ENCODE data around the gene SLC25A21. TPM values are rescaled to one million over a fixed set of nuclear protein-coding genes. Genes with fewer than 3 reads are reported as not detected.

SLC25A21 gene
- total RNA-seq, 1 experiment from 2014 or later, result 7.1 TPM

DNA sequence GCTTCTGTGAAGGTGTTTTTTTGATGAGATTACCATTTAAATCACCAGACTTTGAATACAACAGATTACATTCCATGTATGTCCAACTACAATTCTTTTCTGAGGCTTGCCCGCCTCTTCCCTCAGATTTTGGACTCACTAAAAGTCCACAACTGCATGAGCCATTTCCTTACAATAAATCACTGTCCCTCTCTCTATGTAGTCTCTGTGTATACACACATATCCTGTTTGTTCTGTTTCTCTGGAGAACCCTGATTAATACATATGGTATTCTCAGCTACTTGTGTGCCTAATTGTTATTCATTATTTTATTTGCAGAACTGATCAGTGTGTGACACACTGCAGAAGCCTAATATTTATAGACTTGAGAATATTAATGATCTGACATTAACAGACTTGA, 22.9 kb upstream of the SLC25A21 start:
- H3K27me3 Mint-ChIP-seq (ENCODE audit: low read depth), result peaks cover 20% of the 10 kb centered on the region
- no peak for DNase-seq
- no peak overlapping the region for H3K27ac ChIP-seq (ENCODE audit: insufficient read length, low read depth, low read length)
- no peak overlapping the region for H2AFZ ChIP-seq (ENCODE audit: low read length)
- H3K56ac ChIP-seq (ENCODE audit: insufficient read length, low read depth, low read length), result no peak overlapping the region
- no peak overlapping the region for H3K18ac ChIP-seq (ENCODE audit: insufficient read length, low read depth, low read length)
- H3K4ac ChIP-seq (ENCODE audit: low read depth, low read length), result no peak overlapping the region
- H3K27ac Mint-ChIP-seq, result no peak overlapping the region
- H2BK15ac ChIP-seq (ENCODE audit: low read depth, low read length), result no peak overlapping the region
- no CpG with 5 or more reads among the region's 1 CpG for WGBS (ENCODE audit: extremely low coverage, insufficient read length, low lambda C conversion rate)
- H3K9me3 ChIP-seq (ENCODE audit: control insufficient read depth, low read depth, low read length), result no peaks in the 10 kb centered on the region
- H3K79me1 ChIP-seq (ENCODE audit: insufficient read depth, low read depth, low read length, poor library complexity, severe bottlenecking), result no peaks in the 10 kb centered on the region
- H4K20me1 ChIP-seq (ENCODE audit: control insufficient read depth, insufficient read depth, insufficient read length), result no peaks in the 10 kb centered on the region
- no peak overlapping the region for H3K4me2 ChIP-seq (ENCODE audit: insufficient read depth, insufficient read length, low read length)
- H3K27me3 ChIP-seq (ENCODE audit: insufficient read depth, low read length), result no peaks in the 10 kb centered on the region
- H3K9ac ChIP-seq (ENCODE audit: extremely low read depth, insufficient read length, low read length), result no peak overlapping the region
- H2BK12ac ChIP-seq (ENCODE audit: insufficient read length, low read depth, low read length), result no peak overlapping the region
- no peak overlapping the region for H4K5ac ChIP-seq (ENCODE audit: insufficient read length, low read depth, low read length)
- H3K23me2 ChIP-seq (ENCODE audit: insufficient read length, low read depth, low read length, poor library complexity, severe bottlenecking), result peaks cover 11% of the 10 kb centered on the region
- H3K36me3 Mint-ChIP-seq (ENCODE audit: insufficient read depth in 1 of 3, low read depth in 3 of 3), result no peaks in the 10 kb centered on the region; a peak in 1 of 7 replicates
- no peak overlapping the region for H2BK20ac ChIP-seq (ENCODE audit: low read depth, low read length, poor library complexity, severe bottlenecking)
- H3K79me2 ChIP-seq (ENCODE audit: insufficient read depth, low read length), result peaks cover 2% of the 10 kb centered on the region; the same call in 1 of the 2 replicates
- H3K4me1 Mint-ChIP-seq, result peaks cover 12 to 23% of the 10 kb centered on the region in 2 experiments
- TF ChIP-seq CTCF (conservative IDR thresholded peaks at IDR 0.05), result no peak
- H2BK5ac ChIP-seq (ENCODE audit: insufficient read length, low read length), result no peak overlapping the region
- no peak overlapping the region for H3K4me3 Mint-ChIP-seq
- no peak overlapping the region for H2BK120ac ChIP-seq (ENCODE audit: low read depth, low read length, poor library complexity, severe bottlenecking)
- H3K14ac ChIP-seq (ENCODE audit: insufficient read depth, low read length), result no peak overlapping the region
- no peaks in the 10 kb centered on the region for H3K9me3 Mint-ChIP-seq
- H3K4me1 ChIP-seq (ENCODE audit: insufficient read depth, low read length), result no peaks in the 10 kb centered on the region
- H3T11ph ChIP-seq (ENCODE audit: low read length), result no peak overlapping the region
- no peak overlapping the region for H2AK5ac ChIP-seq (ENCODE audit: insufficient read length, low read length)
- H4K91ac ChIP-seq (ENCODE audit: insufficient read length, low read depth, low read length), result no peak overlapping the region
- H4K8ac ChIP-seq (replicated peaks; ENCODE audit: insufficient read length, low read depth, low read length), result no peak overlapping the region
- no peak overlapping the region for H3K23ac ChIP-seq (ENCODE audit: insufficient read length, low read depth, low read length)

All from H9 (cell line).